Measurements from ENCODE around the gene TAF11L10. TPM values are rescaled to one million over a fixed set of nuclear protein-coding genes. Genes with fewer than 3 reads are reported as not detected.
"Not testable (repeated sequence)": the region's sequence is repeated elsewhere in the genome, so short reads cannot be mapped to it uniquely, and the experiment has no call there.

Gene TAF11L10
- not detected in 2 replicates for total RNA-seq

DNA sequence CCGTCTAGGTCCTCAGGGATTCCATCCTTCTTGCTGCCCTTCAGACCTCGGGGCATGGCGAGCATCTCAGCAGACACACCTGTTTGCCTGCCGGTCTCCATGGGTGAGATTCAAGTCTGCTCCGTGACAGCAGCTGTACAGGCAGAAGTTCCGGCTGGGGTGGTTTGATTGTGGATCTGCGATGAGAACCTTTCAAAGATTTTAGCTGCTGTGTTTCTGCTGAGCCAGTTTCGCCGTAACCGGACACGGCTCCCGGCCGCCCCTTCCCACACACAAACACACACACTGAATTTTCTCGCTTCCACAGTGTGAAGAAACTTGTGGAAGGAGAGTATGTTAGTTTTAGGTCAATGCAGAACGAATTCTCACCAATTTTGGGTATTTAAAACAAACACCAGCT, at the start of gene TAF11L10:
TAF11L10 (minus strand) TSS at position 101 of the 400 bp plus-strand sequence.
- DNase-seq; POLR2A ChIA-PET; H3K4me1 Mint-ChIP-seq; H3K4me3 Mint-ChIP-seq; ATAC-seq (ENCODE audit: low read depth); H3K9me3 Mint-ChIP-seq; H3K27me3 Mint-ChIP-seq; CTCF ChIA-PET; H3K36me3 Mint-ChIP-seq (ENCODE audit: low read depth); H3K27ac Mint-ChIP-seq; intact Hi-C loops (cut with micrococcal nuclease): not testable (repeated sequence)

DNA sequence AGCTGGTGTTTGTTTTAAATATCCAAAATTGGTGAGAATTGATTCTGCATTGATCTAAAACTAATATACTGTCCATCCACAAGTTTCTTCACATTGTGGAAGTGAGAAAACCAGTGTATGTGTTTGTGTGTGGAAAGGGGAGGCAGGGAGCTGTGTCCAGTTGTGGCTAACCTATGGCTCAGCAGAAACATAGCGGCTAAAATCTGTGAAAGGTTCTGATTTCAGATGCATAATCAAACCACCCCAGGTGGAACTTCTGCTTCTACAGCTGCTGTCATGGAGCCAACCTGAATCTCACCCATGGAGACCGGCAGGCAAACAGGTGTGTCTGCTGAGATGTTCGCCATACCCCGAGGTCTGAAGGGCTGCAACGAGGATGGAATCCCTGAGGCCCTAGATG, 36.5 kb upstream of the TAF11L10 start, which contains the start of gene TAF11L14:
TAF11L14 (plus strand) TSS at position 301 of the 400 bp plus-strand sequence.
- CTCF ChIA-PET = no interaction called here
- intact Hi-C loops (cut with micrococcal nuclease) = no loop called here
- no peak for TF ChIP-seq CTCF (IDR thresholded peaks at IDR 0.05)
- Mint-ChIP-seq H3K27me3 (no peaks in the 10 kb centered on the region), H3K27ac (no peak within 1 kb of the TSS), H3K4me1 (no peaks in the 10 kb centered on the region), H3K9me3 (no peaks in the 10 kb centered on the region), H3K4me3 (no peak within 1 kb of the TSS), H3K36me3 (ENCODE audit: low read depth) (no peaks in the 10 kb centered on the region)
- POLR2A ChIA-PET = no interaction called here
- DNase-seq (no peak), ATAC-seq (ENCODE audit: low read depth) (no peak)

DNA sequence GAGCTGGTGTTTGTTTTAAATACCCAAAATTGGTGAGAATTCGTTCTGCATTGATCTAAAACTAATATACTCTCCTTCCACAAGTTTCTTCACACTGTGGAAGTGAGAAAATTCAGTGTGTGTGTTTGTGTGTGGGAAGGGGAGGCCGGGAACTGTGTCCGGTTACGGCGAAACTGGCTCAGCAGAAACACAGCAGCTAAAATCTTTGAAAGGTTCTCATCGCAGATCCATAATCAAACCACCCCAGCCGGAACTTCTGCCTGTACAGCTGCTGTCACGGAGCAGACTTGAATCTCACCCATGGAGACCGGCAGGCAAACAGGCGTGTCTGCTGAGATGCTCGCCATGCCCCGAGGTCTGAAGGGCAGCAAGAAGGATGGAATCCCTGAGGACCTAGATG, 34.2 kb upstream of the TAF11L10 start, which contains the start of gene TAF11L13:
TAF11L13 (plus strand) TSS at position 301 of the 400 bp plus-strand sequence.
- H3K4me3 Mint-ChIP-seq; intact Hi-C loops (cut with micrococcal nuclease); H3K9me3 Mint-ChIP-seq; ATAC-seq (ENCODE audit: low read depth); H3K27me3 Mint-ChIP-seq; POLR2A ChIA-PET; H3K36me3 Mint-ChIP-seq (ENCODE audit: low read depth); H3K4me1 Mint-ChIP-seq; DNase-seq; CTCF ChIA-PET; H3K27ac Mint-ChIP-seq: not testable (repeated sequence)

- Mint-ChIP-seq H3K27ac (no peak overlapping the region), H3K9me3 (no peaks in the 10 kb centered on the region), H3K4me3 (no peak overlapping the region), H3K4me1 (no peaks in the 10 kb centered on the region), H3K27me3 (no peaks in the 10 kb centered on the region), H3K36me3 (ENCODE audit: low read depth) (no peaks in the 10 kb centered on the region)
- no peak for TF ChIP-seq CTCF (IDR thresholded peaks at IDR 0.05)
- POLR2A ChIA-PET = no interaction called here
- DNase-seq (no peak), ATAC-seq (ENCODE audit: low read depth) (no peak)
- CTCF ChIA-PET = no interaction called here
- intact Hi-C loops (cut with micrococcal nuclease) = no loop called here
Observed at GRCh38 chr5:17625686-17626085, 28.1 kb upstream of the TAF11L10 start.

- no peaks in the 10 kb centered on the region for H3K9me3 Mint-ChIP-seq
- no peak overlapping the region for H3K27ac Mint-ChIP-seq
- H3K4me1 Mint-ChIP-seq = no peaks in the 10 kb centered on the region
- H3K4me3 Mint-ChIP-seq = no peak overlapping the region
- no peak for DNase-seq
- no peaks in the 10 kb centered on the region for H3K27me3 Mint-ChIP-seq
- intact Hi-C loops (cut with micrococcal nuclease) = loop anchor here (5.0 kb wide), 1 partner anchor 403 kb away; the partner anchor contains the start of gene BASP1
- POLR2A ChIA-PET = no interaction called here
- no peak for ATAC-seq (ENCODE audit: low read depth)
- no peaks in the 10 kb centered on the region for H3K36me3 Mint-ChIP-seq (ENCODE audit: low read depth)
- TF ChIP-seq CTCF (IDR thresholded peaks at IDR 0.05) = no peak
- CTCF ChIA-PET = no interaction called here
Observed at GRCh38 chr5:17620627-17621026, 23.0 kb upstream of the TAF11L10 start.

GRCh38 chr5:17619354-17619753, 21.7 kb upstream of the TAF11L10 start:
- POLR2A ChIA-PET = no interaction called here
- intact Hi-C loops (cut with micrococcal nuclease) = no loop called here
- ATAC-seq (ENCODE audit: low read depth) (no peak), DNase-seq (no peak)
- no peaks in the 10 kb centered on the region for H3K27me3 Mint-ChIP-seq
- TF ChIP-seq CTCF (IDR thresholded peaks at IDR 0.05) = no peak
- H3K36me3 Mint-ChIP-seq (ENCODE audit: low read depth) = no peaks in the 10 kb centered on the region
- no peaks in the 10 kb centered on the region for H3K4me1 Mint-ChIP-seq
- H3K27ac Mint-ChIP-seq = no peak overlapping the region
- no peak overlapping the region for H3K4me3 Mint-ChIP-seq
- CTCF ChIA-PET = no interaction called here
- no peaks in the 10 kb centered on the region for H3K9me3 Mint-ChIP-seq
